Adrenal gland (tissue), 12 donors: Measurements from ENCODE around the gene SMARCA1. TPM values are rescaled to one million over a fixed set of nuclear protein-coding genes. Genes with fewer than 3 reads are reported as not detected.
A peak's percentile ranks its signal among the peaks of the same experiment; 100 is the strongest.

Experiments
- DNase-seq, 7 donors: peaks; one replicate each; pipeline ENCODE4 v3.0.0-alpha.2; 2019 to 2020
- H3K27ac ChIP-seq, 5 donors: fragments of 200-600 bp; sonication (generic) in 4 of 5; 1 replicate in 3 of 5; 2 replicates in 2 of 5; pipeline versions ENCODE4 v1.5.1 to v1.8.0; 2016 to 2020; ENCODE audit warnings: mild to moderate bottlenecking in 1 of 5
- H3K27me3 ChIP-seq: fragments of 200-600 bp; 2 replicates; pipeline ENCODE4 v1.8.0; 2021
- H3K36me3 ChIP-seq, 2 donors: fragments of 200-600 bp; replicated peaks in 1 of 2; 1 replicate in 1 of 2; 2 replicates in 1 of 2; pipeline versions ENCODE4 v1.5.1 to v1.8.0; 2018 to 2022
- H3K4me1 ChIP-seq, 2 donors: fragments of 200-600 bp; replicated peaks in 1 of 2; 1 replicate in 1 of 2; 2 replicates in 1 of 2; pipeline versions ENCODE4 v1.5.1 to v1.8.0; 2018 to 2021
- H3K4me3 ChIP-seq, 4 donors: fragments of 200-600 bp; sonication (generic) in 3 of 4; one replicate each; pipeline ENCODE4 v1.5.1; 2016 to 2018
- H3K9me3 ChIP-seq, 3 donors: fragments of 200-600 bp; sonication (generic) in 1 of 3; replicated peaks in 1 of 3; 1 replicate in 2 of 3; 2 replicates in 1 of 3; pipeline versions ENCODE4 v1.5.1 to v1.8.0; 2016 to 2021
- CTCF ChIP-seq, 6 experiments: fragments of 450-650 bp in 4 of 6; fragments of 200-600 bp in 2 of 6; sonication (generic) in 1 of 6; IDR thresholded peaks; 1 replicate in 5 of 6; 2 replicates in 1 of 6; pipeline versions ENCODE4 v1.5.1 to v1.8.0; 2016 to 2021; ENCODE audit warnings: antibody characterized with exemption in 6 of 6, mild to moderate bottlenecking in 2 of 6, moderate library complexity in 1 of 6
- POLR2A ChIP-seq, 2 donors: fragments of 450-650 bp; IDR thresholded peaks; one replicate each; pipeline ENCODE4 v1.6.1; 2017; ENCODE audit warnings: antibody characterized with exemption in 2 of 2, mild to moderate bottlenecking in 2 of 2, moderate library complexity in 1 of 2
- WGBS, 4 donors: extraction: QIAGEN DNeasy Blood & Tissue Kit in 2 of 4; methylation state at CpG; one replicate each; pipeline versions ENCODE4 v1.1.5 to v1.1.7; 2013 to 2017; 5-methylcytosine and 5-hydroxymethylcytosine counted together
- intact Hi-C, 2 donors: fragments of 100-400 bp; cut with DNase I; formaldehyde crosslinking; loops; one replicate each; pipeline versions ENCODE4 v1.14.1 to v1.15.0; 2022 to 2023
- polyA plus RNA-seq, 3 donors: library from polyadenylated mRNA; stranded (reverse); fragments of 200-250 nt in 2 of 3; fragments of 350-450 nt in 1 of 3; fragmentation: Illumina TruSeq in 1 of 3; extraction: RNeasy Lipid Tissue Mini Kit (QIAGEN cat#74804) in 1 of 3; gene quantifications; one replicate each; pipeline ENCODE4 v1.2.3, GENCODE V29; 2013 to 2014
- total RNA-seq, 9 donors: library from RNA; depleted of rRNA in 4 of 9; stranded (reverse); fragments of >200 nt in 4 of 9; fragments of 120-200 nt in 1 of 9; fragmentation: NEBNext Ultra II Directional in 1 of 9; extraction: Animal tissue kit (Norgen Biotek cat#: 25700) in 1 of 9; gene quantifications; one replicate each; pipeline versions ENCODE4 v1.1.0 to v1.2.4, GENCODE V29; 2013 to 2023
- donor health status: healthy with polysubstance abuse.
- donor health status: Bipolar disorder and iron deficiency.
- donor health status: DM: yes; HTN: yes; CAD: no.
- donor health status: DM: no; HTN: no; CAD: no.
- donor health status: DM: no; HTN: no; CAD: no.
- donor health status: DM: yes; HTN: yes; CAD: no.

Gene SMARCA1
- total and polyA plus RNA-seq, 12 donors: 31.0 to 160 (median 110) TPM

- DNase-seq: no peak
These were observed 74.1 kb downstream of the SMARCA1 start for GRCh38 chrX:129449148-129449547.

GRCh38 chrX:129445436-129445835 is 77.9 kb downstream of the SMARCA1 start:
- peak overlapping the region; percentile 32 to 55 (median 44) for H3K27ac ChIP-seq
- intact Hi-C loops: no loop called here
- peaks cover 0 to 6% of the 10 kb centered on the region in 2 donors for H3K4me1 ChIP-seq
- H3K9me3 ChIP-seq: no peaks in the 10 kb centered on the region
- DNase-seq: no peak
- H3K27me3 ChIP-seq: no peaks in the 10 kb centered on the region
- H3K36me3 ChIP-seq: no peaks in the 10 kb centered on the region
- TF ChIP-seq POLR2A (IDR thresholded peaks at IDR 0.05) (no peak), CTCF (IDR thresholded peaks at IDR 0.05) (no peak)
- no peak overlapping the region for H3K4me3 ChIP-seq

More at GRCh38 chrX:129449148-129449547, 74.1 kb downstream of the SMARCA1 start:
- no peaks in the 10 kb centered on the region for H3K27me3 ChIP-seq
- H3K4me1 ChIP-seq: peaks cover 0 to 6% of the 10 kb centered on the region in 2 donors
- TF ChIP-seq CTCF (IDR thresholded peaks at IDR 0.05) (no peak), POLR2A (IDR thresholded peaks at IDR 0.05) (no peak)
- no peak overlapping the region for H3K27ac ChIP-seq
- intact Hi-C loops: no loop called here
- H3K36me3 ChIP-seq: no peaks in the 10 kb centered on the region
- WGBS, 4 donors: 55 to 74% (median 62%) methylated on average over 2 of the region's 2 CpGs
- no peaks in the 10 kb centered on the region for H3K9me3 ChIP-seq
- no peak overlapping the region for H3K4me3 ChIP-seq

- no peak for DNase-seq
- intact Hi-C loops: no loop called here
- TF ChIP-seq POLR2A (IDR thresholded peaks at IDR 0.05) (no peak), CTCF (IDR thresholded peaks at IDR 0.05) (no peak)
These were observed 89.3 kb downstream of the SMARCA1 start for GRCh38 chrX:129433945-129434344.

GRCh38 chrX:129433461-129433860 is 89.8 kb downstream of the SMARCA1 start:
- H3K9me3 ChIP-seq: no peaks in the 10 kb centered on the region
- no peak overlapping the region for H3K4me3 ChIP-seq
- no peak for DNase-seq
- WGBS, 4 donors: 67 to 83% (median 69%) methylated on average over 2 of the region's 2 CpGs
- no peaks in the 10 kb centered on the region for H3K27me3 ChIP-seq
- H3K36me3 ChIP-seq: no peaks in the 10 kb centered on the region
- intact Hi-C loops: no loop called here
- no peak for TF ChIP-seq CTCF (IDR thresholded peaks at IDR 0.05)
- TF ChIP-seq POLR2A (IDR thresholded peaks at IDR 0.05): no peak
- no peak overlapping the region for H3K27ac ChIP-seq
- H3K4me1 ChIP-seq: no peaks in the 10 kb centered on the region

More at GRCh38 chrX:129433945-129434344, 89.3 kb downstream of the SMARCA1 start:
- WGBS, 4 donors: 55 to 83% (median 73%) methylated on average over 3 of the region's 3 CpGs
- no peaks in the 10 kb centered on the region for H3K36me3 ChIP-seq
- no peaks in the 10 kb centered on the region for H3K27me3 ChIP-seq
- no peak overlapping the region for H3K4me3 ChIP-seq
- no peaks in the 10 kb centered on the region for H3K4me1 ChIP-seq
- H3K9me3 ChIP-seq: no peaks in the 10 kb centered on the region
- H3K27ac ChIP-seq: no peak overlapping the region
